Rectal smooth muscle tissue (tissue), 1 donor: ENCODE results near the gene ZBTB12.
"Not testable (repeated sequence)": the region's sequence is repeated elsewhere in the genome, so short reads cannot be mapped to it uniquely, and the experiment has no call there.

ENCODE experiments used
- H3K27ac ChIP-seq: one replicate; pipeline ENCODE4 v1.7.0; 2013; ENCODE audit warnings: low read depth, low read length, inconsistent platforms
- H3K27me3 ChIP-seq: one replicate; pipeline ENCODE4 v1.7.0; 2013; ENCODE audit warnings: low read length; ENCODE audit not compliant: control insufficient read depth, insufficient read depth
- H3K36me3 ChIP-seq: one replicate; pipeline ENCODE4 v1.7.0; 2013; ENCODE audit warnings: low read length; ENCODE audit not compliant: control insufficient read depth, insufficient read depth
- H3K4me1 ChIP-seq: one replicate; pipeline ENCODE4 v1.7.0; 2013; ENCODE audit warnings: low read length; ENCODE audit not compliant: control insufficient read depth, insufficient read depth
- H3K4me3 ChIP-seq: one replicate; pipeline ENCODE4 v1.7.0; 2013; ENCODE audit warnings: low read length
- H3K9ac ChIP-seq: one replicate; pipeline ENCODE4 v1.7.0; 2013; ENCODE audit warnings: low read length

The ZBTB12 gene

DNA sequence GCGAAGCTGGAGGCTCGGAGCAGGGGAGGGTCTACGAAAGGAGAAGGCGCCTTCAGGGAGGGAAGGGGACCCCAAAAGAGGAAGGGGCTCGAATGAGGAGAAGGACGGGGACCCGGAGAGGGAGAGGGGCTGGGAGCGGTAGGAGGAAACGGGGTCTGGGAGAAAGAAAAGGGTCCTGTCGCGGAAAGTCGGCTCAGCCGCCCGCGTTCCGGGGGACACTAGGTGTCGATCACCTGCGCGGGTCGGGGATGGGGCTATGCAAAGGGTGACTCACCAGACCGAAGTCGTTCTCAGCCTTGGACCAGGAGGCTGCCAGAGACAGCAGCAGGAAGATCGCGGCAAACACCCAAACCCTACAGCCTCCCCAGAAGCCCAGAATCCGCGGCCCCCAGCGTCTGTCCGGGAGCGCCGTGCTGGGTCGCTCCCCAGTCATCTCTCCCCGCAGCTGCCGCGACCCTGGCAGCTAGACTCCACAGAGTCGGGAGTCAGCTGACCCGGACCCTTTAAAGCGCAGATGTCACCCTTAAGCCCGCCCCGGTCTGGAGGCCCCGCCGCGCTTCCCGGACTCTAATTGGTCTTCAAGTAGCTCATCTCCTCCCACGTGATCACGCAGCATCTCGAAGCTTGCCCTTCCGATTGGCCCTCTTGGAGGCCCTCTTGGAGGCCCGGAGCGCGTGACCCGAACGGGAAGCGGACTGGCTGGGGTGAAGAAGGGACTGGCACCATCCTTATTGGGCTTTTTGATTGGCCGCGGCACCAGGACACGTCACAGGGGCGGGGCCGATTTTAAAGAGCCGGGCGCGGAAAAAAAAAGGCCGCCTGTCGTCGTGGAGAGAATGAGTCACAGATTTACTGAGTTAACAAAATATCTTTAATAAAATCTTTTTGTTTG lies 39.3 kb downstream of the ZBTB12 start, which contains the start of gene NEU1:
Gene NEU1 (minus strand): TSS at position 478 of the 892 bp plus-strand sequence. CDS start 45 bp downstream, at position 433.
- Histone ChIP-seq H3K4me1 (peaks cover 5% of the 10 kb centered on the region), H3K4me3 (peak within 1 kb of the TSS; percentile 77), H3K27me3 (no peaks in the 10 kb centered on the region), H3K36me3 (peaks cover 14% of the 10 kb centered on the region), H3K27ac (peak within 1 kb of the TSS; percentile 87), H3K9ac (peak within 1 kb of the TSS; percentile 76)

DNA sequence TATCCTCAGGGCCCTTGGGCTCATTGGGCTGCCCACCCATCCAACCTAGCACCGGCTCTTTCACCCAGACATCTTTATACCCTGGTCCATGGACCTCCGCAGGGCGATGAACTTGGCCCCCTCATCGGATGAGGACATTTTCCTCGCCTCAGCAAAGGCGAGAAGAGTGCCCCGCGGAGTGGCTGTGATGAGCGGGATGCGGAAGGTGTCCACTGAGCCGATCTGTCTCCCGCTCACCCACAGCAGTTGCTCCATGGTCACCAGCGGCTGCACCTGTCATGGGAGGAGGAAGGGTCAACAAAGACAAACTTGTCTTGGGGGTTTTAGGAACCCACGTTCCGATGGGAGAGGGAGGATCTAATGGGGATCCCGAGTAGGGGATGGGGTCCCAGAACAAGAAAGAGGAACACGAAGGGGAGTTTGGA lies 40.0 kb downstream of the ZBTB12 start:
- Histone ChIP-seq H3K27ac (peak overlapping the region; percentile 87), H3K36me3 (peaks cover 14% of the 10 kb centered on the region), H3K4me3 (peak overlapping the region; percentile 77), H3K9ac (peak overlapping the region; percentile 76), H3K27me3 (no peaks in the 10 kb centered on the region), H3K4me1 (peaks cover 5% of the 10 kb centered on the region)

- no peaks in the 10 kb centered on the region for H3K27me3 ChIP-seq
- no peak overlapping the region for H3K4me3 ChIP-seq
- H3K4me1 ChIP-seq = peaks cover 5% of the 10 kb centered on the region
- no peak overlapping the region for H3K9ac ChIP-seq
- peaks cover 14% of the 10 kb centered on the region for H3K36me3 ChIP-seq
- H3K27ac ChIP-seq = no peak overlapping the region
These were observed 40.7 kb downstream of the ZBTB12 start for GRCh38 chr6:31861150-31861549.

- no peak overlapping the region for H3K27ac ChIP-seq
- peaks cover 14% of the 10 kb centered on the region for H3K36me3 ChIP-seq
- no peaks in the 10 kb centered on the region for H3K27me3 ChIP-seq
- peaks cover 5% of the 10 kb centered on the region for H3K4me1 ChIP-seq
- H3K9ac ChIP-seq = no peak overlapping the region
- H3K4me3 ChIP-seq = no peak overlapping the region
These were observed 41.5 kb downstream of the ZBTB12 start for GRCh38 chr6:31860349-31860748.

DNA sequence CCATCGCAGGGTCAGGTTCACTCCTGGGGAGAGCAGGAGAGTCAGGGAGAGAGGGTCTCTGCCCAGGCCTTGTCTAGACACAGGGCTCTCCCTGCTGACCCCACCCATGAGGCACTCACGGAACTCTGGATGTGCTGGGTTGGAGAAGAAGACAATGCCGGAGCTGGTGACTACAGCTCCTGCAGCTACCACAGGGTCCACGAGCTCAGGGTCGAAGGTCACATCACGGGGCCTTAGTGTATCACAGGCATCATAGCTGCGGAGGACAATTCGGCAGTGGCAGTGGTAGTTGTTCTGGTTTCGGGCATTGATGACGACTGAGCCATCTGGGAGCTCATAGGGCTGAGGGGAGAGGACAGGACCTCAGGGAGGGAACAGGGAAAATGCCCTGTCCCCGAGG lies 42.0 kb downstream of the ZBTB12 start:
- H3K36me3 ChIP-seq = peaks cover 12% of the 10 kb centered on the region
- no peaks in the 10 kb centered on the region for H3K27me3 ChIP-seq
- peaks cover 5% of the 10 kb centered on the region for H3K4me1 ChIP-seq
- no peak overlapping the region for H3K9ac ChIP-seq
- no peak overlapping the region for H3K27ac ChIP-seq
- no peak overlapping the region for H3K4me3 ChIP-seq

DNA sequence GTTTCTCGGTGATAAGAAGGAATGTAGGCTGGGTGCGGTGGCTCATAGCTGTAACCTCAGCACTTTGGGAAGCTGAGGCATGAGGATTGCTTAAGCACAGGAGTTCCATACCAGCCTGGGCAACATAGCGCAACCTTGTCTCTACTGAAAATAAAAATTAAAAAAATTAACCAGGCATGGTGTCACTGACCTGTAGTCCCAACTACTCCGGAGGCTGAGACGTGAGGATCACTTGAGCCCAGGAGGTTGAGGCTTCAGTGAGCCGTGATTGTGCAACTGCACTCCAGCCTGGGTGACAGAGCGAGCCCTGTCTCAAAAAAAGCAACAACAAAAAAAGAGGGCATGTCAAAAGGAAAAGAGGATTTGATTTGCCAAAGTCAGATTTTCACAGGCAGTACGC lies 43.2 kb downstream of the ZBTB12 start:
- Histone ChIP-seq H3K9ac (no peak overlapping the region), H3K4me3 (no peak overlapping the region), H3K27me3 (no peaks in the 10 kb centered on the region), H3K4me1 (peaks cover 5% of the 10 kb centered on the region), H3K36me3 (peaks cover 12% of the 10 kb centered on the region), H3K27ac (no peak overlapping the region)

- H3K27me3 ChIP-seq, H3K4me3 ChIP-seq, H3K27ac ChIP-seq, H3K9ac ChIP-seq, H3K4me1 ChIP-seq: not testable (repeated sequence)
- H3K36me3 ChIP-seq = peaks cover 12% of the 10 kb centered on the region
These were observed 44.1 kb downstream of the ZBTB12 start for GRCh38 chr6:31857774-31858173.

DNA sequence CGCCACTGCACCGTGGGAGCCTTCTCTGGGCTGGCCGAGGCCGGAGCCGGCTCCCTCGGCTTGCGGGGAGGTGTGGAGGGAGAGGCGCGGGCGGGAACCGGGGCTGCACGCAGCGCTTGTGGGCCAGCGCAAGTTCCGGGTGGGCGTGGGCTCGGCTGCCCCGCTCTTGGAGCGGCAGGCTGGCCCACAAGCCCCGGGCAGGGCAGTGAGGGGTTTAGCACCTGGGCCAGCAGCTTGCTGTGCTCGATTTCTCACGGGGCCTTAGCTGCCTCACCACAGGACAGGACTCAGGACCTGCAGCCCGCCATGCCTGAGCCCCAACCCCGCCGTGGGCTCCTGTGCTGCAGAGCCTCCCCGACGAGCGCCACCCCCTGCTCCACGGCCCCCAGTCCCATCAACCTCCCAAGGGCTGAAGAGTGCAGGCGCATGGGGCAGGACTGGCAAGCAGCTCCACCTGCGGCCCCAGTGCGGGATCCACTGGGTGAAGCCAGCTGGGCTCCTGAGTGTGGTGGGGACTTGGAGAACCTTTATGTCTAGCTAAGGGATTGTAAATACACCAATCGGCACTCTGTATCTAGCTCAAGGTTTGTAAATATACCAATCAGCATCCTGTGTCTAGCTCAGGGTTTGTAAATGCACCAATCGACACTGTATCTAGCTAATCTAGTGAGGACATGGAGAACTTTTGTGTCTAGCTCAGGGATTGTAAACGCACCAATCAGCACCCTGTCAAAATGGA lies 49.7 kb downstream of the ZBTB12 start:
- not testable (repeated sequence) for H3K36me3 ChIP-seq, H3K4me1 ChIP-seq, H3K27me3 ChIP-seq, H3K4me3 ChIP-seq, H3K27ac ChIP-seq, H3K9ac ChIP-seq

DNA sequence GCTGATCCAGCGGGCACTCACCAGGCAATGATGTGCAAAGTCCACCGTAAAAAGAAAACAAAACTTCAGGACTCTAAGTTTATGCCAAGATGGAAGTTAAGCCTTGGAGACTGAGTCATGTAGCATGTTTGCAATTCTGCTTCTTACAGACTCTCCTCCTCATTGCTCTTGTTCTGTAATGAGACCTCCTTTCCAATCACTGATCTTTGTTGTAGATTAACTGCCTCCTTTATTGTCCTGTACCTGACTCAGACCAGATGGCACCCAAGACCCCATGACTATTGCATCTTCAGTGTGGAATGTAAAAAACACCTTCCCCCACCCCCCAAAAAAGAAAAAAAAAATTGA lies 50.4 kb downstream of the ZBTB12 start:
- no peak overlapping the region for H3K4me3 ChIP-seq
- H3K27me3 ChIP-seq = no peaks in the 10 kb centered on the region
- no peaks in the 10 kb centered on the region for H3K4me1 ChIP-seq
- no peak overlapping the region for H3K9ac ChIP-seq
- H3K36me3 ChIP-seq = no peaks in the 10 kb centered on the region
- H3K27ac ChIP-seq = no peak overlapping the region

- Histone ChIP-seq H3K27ac (no peak overlapping the region), H3K4me3 (no peak overlapping the region), H3K36me3 (no peaks in the 10 kb centered on the region), H3K27me3 (no peaks in the 10 kb centered on the region), H3K4me1 (no peaks in the 10 kb centered on the region), H3K9ac (no peak overlapping the region)
These were observed 51.0 kb downstream of the ZBTB12 start for GRCh38 chr6:31850765-31851484.
